Skeletal muscle satellite cell (primary cell): ENCODE data around the gene ZNF286A. TPM values are rescaled to one million over a fixed set of nuclear protein-coding genes. Genes with fewer than 3 reads are reported as not detected.
"Not testable (repeated sequence)": the region's sequence is repeated elsewhere in the genome, so short reads cannot be mapped to it uniquely, and the experiment has no call there.

Experiments
- H3K27me3 ChIP-seq: 2 replicates; pipeline ENCODE4 v1.7.0; 2013; ENCODE audit warnings: low read length; ENCODE audit not compliant: control insufficient read depth, insufficient read depth
- H3K36me3 ChIP-seq: 2 replicates; pipeline ENCODE4 v1.7.0; 2013; ENCODE audit warnings: mild to moderate bottlenecking, control low read depth, low read length; ENCODE audit not compliant: insufficient read depth
- H3K4me1 ChIP-seq: 2 replicates; pipeline ENCODE4 v1.7.0; 2013; ENCODE audit warnings: low read length; ENCODE audit not compliant: control insufficient read depth, insufficient read depth
- H3K4me2 ChIP-seq: 2 replicates; pipeline ENCODE4 v1.7.0; 2013; ENCODE audit warnings: mild to moderate bottlenecking, low read length
- H3K4me3 ChIP-seq: 2 replicates; pipeline ENCODE4 v1.7.0; 2013; ENCODE audit warnings: low read length
- H3K9ac ChIP-seq: 2 replicates; pipeline ENCODE4 v1.7.0; 2013; ENCODE audit warnings: mild to moderate bottlenecking, low read depth, low read length, moderate library complexity
- H3K9me3 ChIP-seq: replicated peaks from 2 replicates; pipeline ENCODE4 v1.7.0; 2013; ENCODE audit warnings: mild to moderate bottlenecking, control low read depth, low read length
- small RNA-seq: library from RNA; depleted of rRNA; stranded (forward); fragments of <200 nt; gene quantifications from one replicate; pipeline ENCODE3, GENCODE V24; 2012

Gene ZNF286A

GRCh38 chr17:15740570-15741120 lies 41.1 kb downstream of the ZNF286A start:
- Histone ChIP-seq H3K27me3 (peaks cover 12% of the 10 kb centered on the region), H3K4me1 (no peaks in the 10 kb centered on the region), H3K9me3 (no peaks in the 10 kb centered on the region), H3K4me2 (no peak overlapping the region), H3K9ac (no peak overlapping the region), H3K36me3 (no peaks in the 10 kb centered on the region), H3K4me3 (no peak overlapping the region)

GRCh38 chr17:15741624-15742023 lies 42.1 kb downstream of the ZNF286A start:
- Histone ChIP-seq H3K27me3 (peaks cover 19% of the 10 kb centered on the region), H3K9ac (no peak overlapping the region), H3K4me1 (no peaks in the 10 kb centered on the region), H3K4me2 (no peak overlapping the region), H3K4me3 (no peak overlapping the region), H3K9me3 (no peaks in the 10 kb centered on the region), H3K36me3 (no peaks in the 10 kb centered on the region)

- no peaks in the 10 kb centered on the region for H3K9me3 ChIP-seq
- no peak overlapping the region for H3K9ac ChIP-seq
- H3K27me3 ChIP-seq = peaks cover 23% of the 10 kb centered on the region
- no peak overlapping the region for H3K4me2 ChIP-seq
- H3K4me1 ChIP-seq = no peaks in the 10 kb centered on the region
- no peaks in the 10 kb centered on the region for H3K36me3 ChIP-seq
- no peak overlapping the region for H3K4me3 ChIP-seq
Observed at GRCh38 chr17:15742051-15742795, 42.7 kb downstream of the ZNF286A start.

- no peaks in the 10 kb centered on the region for H3K4me1 ChIP-seq
- no peak overlapping the region for H3K4me2 ChIP-seq
- H3K9ac ChIP-seq = no peak overlapping the region
- H3K9me3 ChIP-seq = no peaks in the 10 kb centered on the region
- H3K4me3 ChIP-seq = no peak overlapping the region
- peaks cover 23% of the 10 kb centered on the region for H3K27me3 ChIP-seq
- H3K36me3 ChIP-seq = no peaks in the 10 kb centered on the region
Observed at GRCh38 chr17:15742921-15743320, 43.4 kb downstream of the ZNF286A start.

- Histone ChIP-seq H3K4me1 (no peaks in the 10 kb centered on the region), H3K4me3 (no peak overlapping the region), H3K27me3 (peaks cover 23% of the 10 kb centered on the region), H3K36me3 (no peaks in the 10 kb centered on the region), H3K9ac (no peak overlapping the region), H3K9me3 (no peaks in the 10 kb centered on the region), H3K4me2 (no peak overlapping the region)
Observed at GRCh38 chr17:15744074-15744676, 44.6 kb downstream of the ZNF286A start.

- Histone ChIP-seq H3K4me1 (no peaks in the 10 kb centered on the region), H3K4me3 (no peak overlapping the region), H3K9ac (no peak overlapping the region), H3K4me2 (no peak overlapping the region), H3K27me3 (peaks cover 23% of the 10 kb centered on the region), H3K36me3 (no peaks in the 10 kb centered on the region), H3K9me3 (no peaks in the 10 kb centered on the region)
Observed at GRCh38 chr17:15744885-15745284, 45.3 kb downstream of the ZNF286A start.

GRCh38 chr17:15749403-15749802 lies 49.9 kb downstream of the ZNF286A start:
- peaks cover 17% of the 10 kb centered on the region for H3K27me3 ChIP-seq
- not testable (repeated sequence) for H3K4me1 ChIP-seq, H3K9ac ChIP-seq, H3K36me3 ChIP-seq, H3K9me3 ChIP-seq, H3K4me2 ChIP-seq, H3K4me3 ChIP-seq

- H3K27me3 ChIP-seq, H3K4me3 ChIP-seq, H3K36me3 ChIP-seq, H3K4me1 ChIP-seq, H3K9me3 ChIP-seq, H3K4me2 ChIP-seq, H3K9ac ChIP-seq: not testable (repeated sequence)
Observed at GRCh38 chr17:15768865-15769533, 69.4 kb downstream of the ZNF286A start.

Small RNA genes lying within 50 kb of the gene (small RNA-seq; reads per million reads assigned to genes)
- gene ZNF29P = not detected
